ENCODE results near the gene MAP4K3. TPM values are rescaled to one million over a fixed set of nuclear protein-coding genes. Genes with fewer than 3 reads are reported as not detected.

The MAP4K3 gene
- total RNA-seq: 20.3 and 25.7 TPM in 2 replicates

DNA sequence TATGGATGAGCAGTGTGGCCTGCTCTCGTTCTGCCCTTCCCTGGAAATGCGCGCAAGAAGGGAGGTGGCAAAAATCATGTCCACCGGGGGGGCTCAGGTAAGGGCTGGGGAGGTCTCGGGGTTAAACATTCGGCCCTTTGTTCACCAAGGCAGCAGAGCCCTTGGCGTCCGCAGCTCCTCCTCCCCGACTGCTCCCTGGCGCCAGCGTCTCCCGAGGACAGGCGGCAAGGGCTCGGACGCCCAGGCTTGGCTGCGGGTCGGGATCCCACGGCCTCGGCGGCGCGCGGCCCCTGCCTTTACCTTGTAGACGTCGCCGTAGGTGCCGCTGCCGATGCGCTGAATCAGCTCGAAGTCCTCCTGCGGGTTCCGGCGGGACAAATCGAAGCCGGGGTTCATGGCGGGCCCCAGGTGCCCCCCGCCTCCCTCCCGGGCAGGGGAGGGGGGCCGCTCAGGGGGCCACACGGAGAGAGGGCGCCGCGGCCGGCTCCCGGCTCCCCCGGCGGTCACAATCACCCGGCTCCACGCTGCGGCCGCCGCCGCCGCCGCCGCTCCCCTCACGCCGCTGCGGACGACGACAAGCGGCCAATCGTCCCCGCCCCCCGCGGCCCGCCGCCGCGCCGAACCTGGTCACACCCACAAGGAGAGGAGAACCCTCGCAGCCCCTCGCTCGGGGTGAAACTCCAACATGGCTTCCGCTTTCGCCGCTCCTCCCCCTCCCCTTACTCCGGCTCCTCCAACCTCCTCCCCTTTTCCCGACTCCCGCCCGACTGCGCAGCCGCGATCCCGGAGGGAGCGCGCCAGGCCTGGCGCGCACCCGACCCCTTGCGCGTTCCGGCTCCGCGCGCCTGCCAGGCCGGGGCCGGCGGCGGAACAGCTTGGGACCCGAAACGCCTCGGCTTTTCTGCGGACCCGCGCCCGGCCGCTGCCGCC, at the start of gene MAP4K3:
Gene MAP4K3, minus strand, starts transcription at position 694 of the 930 bp plus-strand sequence. Its CDS starts 298 bp downstream, at position 396.

DNA sequence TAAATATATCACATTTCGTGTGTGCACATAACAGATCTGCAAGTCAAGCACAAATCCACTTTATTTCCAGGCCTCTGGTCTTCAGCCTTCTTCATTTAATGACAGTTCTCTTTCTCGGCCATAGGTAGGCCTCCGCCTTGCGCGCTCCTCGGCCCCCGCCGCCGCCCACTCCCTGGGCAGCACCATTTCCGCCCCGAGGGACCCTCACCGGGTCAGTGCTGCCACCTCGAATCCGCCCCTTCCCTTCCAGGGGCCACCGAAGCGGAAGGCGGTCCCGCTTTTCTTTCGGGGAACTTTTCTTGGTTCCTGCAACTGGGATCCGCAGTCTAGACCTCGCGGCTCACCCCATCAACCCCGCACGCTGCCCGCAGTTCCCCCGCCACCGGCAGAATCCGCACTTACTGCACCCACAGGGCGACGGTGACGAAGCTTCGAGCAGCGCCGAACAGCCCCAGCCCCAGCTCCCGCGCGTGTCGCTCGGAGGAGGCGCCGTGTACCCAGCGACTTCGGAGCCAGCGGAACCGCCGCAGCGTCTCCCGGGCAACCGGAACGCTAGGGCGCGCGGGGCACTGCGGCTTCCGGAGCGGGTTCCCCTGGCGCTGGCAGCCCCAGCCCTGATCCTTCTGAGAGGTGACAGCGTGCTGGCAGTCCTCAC, 193.5 kb downstream of the MAP4K3 start, which contains the start of gene CDKL4:
Gene CDKL4, minus strand, starts transcription at position 502 of the 655 bp plus-strand sequence.

Other genes with a start within 250 kb of the MAP4K3 start
- gene CDKL4, start 193.3 kb downstream of the MAP4K3 start, total RNA-seq: 0.56 and 0.81 TPM in 2 replicates
- gene TMEM178A, start 228.6 kb upstream of the MAP4K3 start, total RNA-seq: 0.36 and 0.56 TPM in 2 replicates